ENCODE measurements around the gene COPZ1. TPM values are rescaled to one million over a fixed set of nuclear protein-coding genes. Genes with fewer than 3 reads are reported as not detected.

The COPZ1 gene
- total and polyA plus RNA-seq, 9 of the 15 experiments (the other 6 are each of a cell fraction or from before 2014, with no cell fraction given), result 137 to 487 (median 233) TPM

DNA sequence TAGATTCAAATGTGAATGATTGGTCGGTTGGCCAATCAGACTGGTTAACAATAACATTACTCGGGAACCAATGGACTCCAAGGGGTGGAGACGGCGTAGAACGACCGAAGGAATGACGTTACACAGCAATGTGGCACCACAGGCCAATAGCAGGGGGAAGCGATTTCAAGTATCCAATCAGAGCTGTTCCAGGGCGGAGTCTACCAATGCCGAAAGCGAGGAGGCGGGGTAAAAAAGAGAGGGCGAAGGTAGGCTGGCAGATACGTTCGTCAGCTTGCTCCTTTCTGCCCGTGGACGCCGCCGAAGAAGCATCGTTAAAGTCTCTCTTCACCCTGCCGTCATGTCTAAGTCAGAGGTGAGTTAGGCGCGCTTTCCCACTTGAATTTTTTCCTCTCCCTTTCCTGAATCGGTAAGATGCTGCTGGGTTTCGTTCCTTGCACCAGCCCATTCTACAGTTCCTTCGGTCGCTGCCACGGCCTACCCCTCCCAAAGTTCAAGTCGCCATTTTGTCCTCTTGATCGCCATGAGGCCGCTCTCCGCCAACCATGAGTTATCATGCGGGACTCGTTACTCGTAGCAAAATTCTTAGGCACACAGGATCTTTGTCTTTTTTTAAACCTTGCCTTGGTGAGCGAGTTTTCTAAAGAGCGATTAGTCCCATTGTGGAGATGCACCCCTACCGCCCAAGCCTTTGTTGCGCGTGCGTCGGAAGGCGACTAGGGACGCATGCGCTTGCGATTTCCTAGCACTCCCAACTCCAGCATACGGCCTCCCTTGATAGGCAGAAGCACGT lies 44.3 kb upstream of the COPZ1 start, which contains the start of gene HNRNPA1 (continued):
- TF ChIP-seq, protein P1, sequence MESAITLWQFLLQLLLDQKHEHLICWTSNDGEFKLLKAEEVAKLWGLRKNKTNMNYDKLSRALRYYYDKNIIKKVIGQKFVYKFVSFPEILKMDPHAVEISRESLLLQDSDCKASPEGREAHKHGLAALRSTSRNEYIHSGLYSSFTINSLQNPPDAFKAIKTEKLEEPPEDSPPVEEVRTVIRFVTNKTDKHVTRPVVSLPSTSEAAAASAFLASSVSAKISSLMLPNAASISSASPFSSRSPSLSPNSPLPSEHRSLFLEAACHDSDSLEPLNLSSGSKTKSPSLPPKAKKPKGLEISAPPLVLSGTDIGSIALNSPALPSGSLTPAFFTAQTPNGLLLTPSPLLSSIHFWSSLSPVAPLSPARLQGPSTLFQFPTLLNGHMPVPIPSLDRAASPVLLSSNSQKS (CRISPR knock-in tag; IDR thresholded peaks at IDR 0.05), result no peak
- TF ChIP-seq XRCC3 (IDR thresholded peaks at IDR 0.05), result no peak
- no peak for TF ChIP-seq ELF4 (CRISPR knock-in tag; IDR thresholded peaks at IDR 0.05)
- peak; percentile 75 to 93 for TF ChIP-seq AFF1 (IDR thresholded peaks at IDR 0.05; ENCODE audit: low read depth in 1 of 2, partially characterized antibody in 2 of 2)
- peak in 1 of 2 experiments; percentile 52; a peak in 1 of 4 replicates for TF ChIP-seq KDM4B (IDR thresholded peaks at IDR 0.05; ENCODE audit: borderline replicate concordance in 2 of 2, low read depth in 1 of 2)
- peak; percentile 85 for TF ChIP-seq CHD1 (IDR thresholded peaks at IDR 0.05; ENCODE audit: low read length)
- TF ChIP-seq ZNF134 (CRISPR knock-in tag; conservative IDR thresholded peaks at IDR 0.05), result 0 out of 2 replicates have a peak, but pooled peaks have one; percentile 1
- TF ChIP-seq MEIS2 (IDR thresholded peaks at IDR 0.05; ENCODE audit: partially characterized antibody), result peak; percentile 94
- TF ChIP-seq NFIX (CRISPR knock-in tag; IDR thresholded peaks at IDR 0.05; ENCODE audit: low read depth), result no peak
- TF ChIP-seq, protein P2, sequence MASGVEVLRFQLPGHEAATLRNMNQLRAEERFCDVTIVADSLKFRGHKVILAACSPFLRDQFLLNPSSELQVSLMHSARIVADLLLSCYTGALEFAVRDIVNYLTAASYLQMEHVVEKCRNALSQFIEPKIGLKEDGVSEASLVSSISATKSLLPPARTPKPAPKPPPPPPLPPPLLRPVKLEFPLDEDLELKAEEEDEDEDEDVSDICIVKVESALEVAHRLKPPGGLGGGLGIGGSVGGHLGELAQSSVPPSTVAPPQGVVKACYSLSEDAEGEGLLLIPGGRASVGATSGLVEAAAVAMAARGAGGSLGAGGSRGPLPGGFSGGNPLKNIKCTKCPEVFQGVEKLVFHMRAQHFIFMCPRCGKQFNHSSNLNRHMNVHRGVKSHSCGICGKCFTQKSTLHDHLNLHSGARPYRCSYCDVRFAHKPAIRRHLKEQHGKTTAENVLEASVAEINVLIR (CRISPR knock-in tag; IDR thresholded peaks at IDR 0.05), result peak; percentile 72
- TF ChIP-seq, protein P3, sequence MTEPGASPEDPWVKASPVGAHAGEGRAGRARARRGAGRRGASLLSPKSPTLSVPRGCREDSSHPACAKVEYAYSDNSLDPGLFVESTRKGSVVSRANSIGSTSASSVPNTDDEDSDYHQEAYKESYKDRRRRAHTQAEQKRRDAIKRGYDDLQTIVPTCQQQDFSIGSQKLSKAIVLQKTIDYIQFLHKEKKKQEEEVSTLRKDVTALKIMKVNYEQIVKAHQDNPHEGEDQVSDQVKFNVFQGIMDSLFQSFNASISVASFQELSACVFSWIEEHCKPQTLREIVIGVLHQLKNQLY (CRISPR knock-in tag; conservative IDR thresholded peaks at IDR 0.05), result peak in 1 of 2 experiments; percentile 73; a peak in 1 of 4 replicates
- TF ChIP-seq STAT5A (IDR thresholded peaks at IDR 0.05; ENCODE audit: borderline replicate concordance, low read length), result no peak
- peak; percentile 95 for TF ChIP-seq ATF7 (IDR thresholded peaks at IDR 0.05)
- TF ChIP-seq TAF1 (IDR thresholded peaks at IDR 0.05; ENCODE audit: control insufficient read depth, extremely low read depth, insufficient read depth, low read length, severe bottlenecking), result peak; percentile 98
- TF ChIP-seq, protein P4, sequence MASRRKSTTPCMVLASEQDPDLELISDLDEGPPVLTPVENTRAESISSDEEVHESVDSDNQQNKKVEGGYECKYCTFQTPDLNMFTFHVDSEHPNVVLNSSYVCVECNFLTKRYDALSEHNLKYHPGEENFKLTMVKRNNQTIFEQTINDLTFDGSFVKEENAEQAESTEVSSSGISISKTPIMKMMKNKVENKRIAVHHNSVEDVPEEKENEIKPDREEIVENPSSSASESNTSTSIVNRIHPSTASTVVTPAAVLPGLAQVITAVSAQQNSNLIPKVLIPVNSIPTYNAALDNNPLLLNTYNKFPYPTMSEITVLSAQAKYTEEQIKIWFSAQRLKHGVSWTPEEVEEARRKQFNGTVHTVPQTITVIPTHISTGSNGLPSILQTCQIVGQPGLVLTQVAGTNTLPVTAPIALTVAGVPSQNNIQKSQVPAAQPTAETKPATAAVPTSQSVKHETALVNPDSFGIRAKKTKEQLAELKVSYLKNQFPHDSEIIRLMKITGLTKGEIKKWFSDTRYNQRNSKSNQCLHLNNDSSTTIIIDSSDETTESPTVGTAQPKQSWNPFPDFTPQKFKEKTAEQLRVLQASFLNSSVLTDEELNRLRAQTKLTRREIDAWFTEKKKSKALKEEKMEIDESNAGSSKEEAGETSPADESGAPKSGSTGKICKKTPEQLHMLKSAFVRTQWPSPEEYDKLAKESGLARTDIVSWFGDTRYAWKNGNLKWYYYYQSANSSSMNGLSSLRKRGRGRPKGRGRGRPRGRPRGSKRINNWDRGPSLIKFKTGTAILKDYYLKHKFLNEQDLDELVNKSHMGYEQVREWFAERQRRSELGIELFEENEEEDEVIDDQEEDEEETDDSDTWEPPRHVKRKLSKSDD (conservative IDR thresholded peaks at IDR 0.05; ENCODE audit: low read length), result peak; percentile 89; the same call in 1 of the 2 replicates
- TF ChIP-seq ZNF224 (CRISPR knock-in tag; IDR thresholded peaks at IDR 0.05), result no peak
- no peak for TF ChIP-seq PHTF2 (CRISPR knock-in tag; IDR thresholded peaks at IDR 0.05)
